ENCODE data around the gene APLN. TPM values are rescaled to one million over a fixed set of nuclear protein-coding genes. Genes with fewer than 3 reads are reported as not detected.

The APLN gene
- total and polyA plus RNA-seq, 2 experiments from 2014 or later, result 0.43 to 1.1 TPM

DNA sequence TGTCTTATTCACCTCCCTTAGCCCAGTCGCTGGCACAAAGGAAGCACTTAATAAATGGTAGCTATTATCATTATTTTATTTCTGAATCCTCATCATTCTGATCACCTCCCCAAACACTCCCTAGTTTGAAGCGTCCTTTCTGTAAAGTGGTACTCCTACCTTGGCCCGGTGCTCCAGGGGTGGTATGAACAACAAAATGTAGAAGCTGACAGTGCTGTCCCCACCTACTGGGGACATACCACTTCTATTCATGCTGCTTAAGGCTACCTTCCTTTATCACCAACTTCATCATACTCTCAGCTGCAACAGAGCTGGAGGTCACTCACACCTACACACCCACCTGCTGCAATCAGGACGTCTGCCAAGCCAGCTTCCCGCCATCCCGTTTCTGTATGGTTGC, 40.8 kb upstream of the APLN start:
- in situ Hi-C loops (cut with MboI), result no loop called here
- no peak overlapping the region for H3K4me3 ChIP-seq
- WGBS, 2 experiments (ENCODE audit: low coverage in 1 of 2, low lambda C conversion rate in 2 of 2, missing lambda C conversion rate in 2 of 2), result 71 to 82% methylated on average over 4 to 6 of the region's 6 CpGs

DNA sequence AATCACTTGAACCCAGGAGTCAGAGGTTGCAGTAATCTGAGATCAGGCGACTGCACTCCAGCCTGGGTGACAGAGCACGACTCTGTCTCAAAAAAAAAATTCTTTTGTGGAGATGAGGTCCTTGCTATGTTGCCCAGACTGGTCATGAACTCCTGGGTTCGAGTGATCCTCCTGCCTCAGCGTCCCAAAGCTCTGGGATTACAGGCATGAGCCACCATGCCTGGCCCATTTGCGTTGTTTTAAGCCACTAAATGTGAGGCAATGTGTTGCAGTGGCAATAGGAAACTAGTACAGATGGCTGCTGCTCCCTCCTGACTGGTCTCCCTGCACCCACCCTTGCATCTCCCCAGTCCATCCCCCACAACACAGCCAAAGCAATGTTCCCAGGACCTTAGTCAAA, 40.0 kb upstream of the APLN start:
- H3K9me3 ChIP-seq (ENCODE audit: low read depth), result no peaks in the 10 kb centered on the region
- H3F3A ChIP-seq (ENCODE audit: insufficient read depth), result no peaks in the 10 kb centered on the region
- no peaks in the 10 kb centered on the region for H3K4me1 ChIP-seq (ENCODE audit: insufficient read depth)
- 74 to 90% methylated on average over 5 of the region's 5 CpGs for WGBS, 2 experiments (ENCODE audit: low coverage in 1 of 2, low lambda C conversion rate in 2 of 2, missing lambda C conversion rate in 2 of 2)
- no peak overlapping the region for H3K27ac ChIP-seq
- H3K9ac ChIP-seq, result no peak overlapping the region
- no peak overlapping the region for H3K4me2 ChIP-seq (ENCODE audit: unreplicated experiment)
- no peaks in the 10 kb centered on the region for H3K9me2 ChIP-seq (ENCODE audit: insufficient read depth)
- H3K79me2 ChIP-seq (ENCODE audit: insufficient read depth), result no peaks in the 10 kb centered on the region
- H3K4me3 ChIP-seq, result no peak overlapping the region
- in situ Hi-C loops (cut with MboI), result no loop called here
- no peak overlapping the region for H2AFZ ChIP-seq
- H4K20me1 ChIP-seq (ENCODE audit: insufficient read depth), result no peaks in the 10 kb centered on the region
- DNase-seq, result no peak
- H3K36me3 ChIP-seq (ENCODE audit: low read depth), result no peaks in the 10 kb centered on the region
- H3K27me3 ChIP-seq (replicated peaks; ENCODE audit: insufficient read depth), result no peaks in the 10 kb centered on the region
- TF ChIP-seq EZH2 (IDR thresholded peaks at IDR 0.05; ENCODE audit: insufficient read depth, poor library complexity, severe bottlenecking) (no peak), EZH2phosphoT487 (IDR thresholded peaks at IDR 0.05; ENCODE audit: insufficient read depth, low read depth) (no peak)

More for the DNA sequence above, 40.8 kb upstream of the APLN start:
- Histone ChIP-seq H2AFZ (no peak overlapping the region), H3F3A (ENCODE audit: insufficient read depth) (no peaks in the 10 kb centered on the region), H3K9ac (no peak overlapping the region), H3K36me3 (ENCODE audit: low read depth) (no peaks in the 10 kb centered on the region), H3K27ac (no peak overlapping the region), H3K4me1 (ENCODE audit: insufficient read depth) (no peaks in the 10 kb centered on the region), H3K4me2 (ENCODE audit: unreplicated experiment) (no peak overlapping the region), H4K20me1 (ENCODE audit: insufficient read depth) (no peaks in the 10 kb centered on the region), H3K27me3 (replicated peaks; ENCODE audit: insufficient read depth) (no peaks in the 10 kb centered on the region), H3K9me2 (ENCODE audit: insufficient read depth) (no peaks in the 10 kb centered on the region), H3K79me2 (ENCODE audit: insufficient read depth) (no peaks in the 10 kb centered on the region), H3K9me3 (ENCODE audit: low read depth) (no peaks in the 10 kb centered on the region)
- TF ChIP-seq EZH2 (IDR thresholded peaks at IDR 0.05; ENCODE audit: insufficient read depth, poor library complexity, severe bottlenecking), result no peak
- no peak for TF ChIP-seq EZH2phosphoT487 (IDR thresholded peaks at IDR 0.05; ENCODE audit: insufficient read depth, low read depth)
- no peak for DNase-seq

- Histone ChIP-seq H3K79me2 (ENCODE audit: insufficient read depth) (no peaks in the 10 kb centered on the region), H3K4me1 (ENCODE audit: insufficient read depth) (no peaks in the 10 kb centered on the region), H3K4me3 (no peak overlapping the region), H2AFZ (no peak overlapping the region), H3F3A (ENCODE audit: insufficient read depth) (no peaks in the 10 kb centered on the region), H3K4me2 (ENCODE audit: unreplicated experiment) (no peak overlapping the region), H3K9me2 (ENCODE audit: insufficient read depth) (no peaks in the 10 kb centered on the region), H4K20me1 (ENCODE audit: insufficient read depth) (no peaks in the 10 kb centered on the region), H3K27ac (no peak overlapping the region), H3K9ac (no peak overlapping the region), H3K9me3 (ENCODE audit: low read depth) (no peaks in the 10 kb centered on the region), H3K36me3 (ENCODE audit: low read depth) (no peaks in the 10 kb centered on the region), H3K27me3 (replicated peaks; ENCODE audit: insufficient read depth) (no peaks in the 10 kb centered on the region)
- no peak for TF ChIP-seq EZH2phosphoT487 (IDR thresholded peaks at IDR 0.05; ENCODE audit: insufficient read depth, low read depth)
- TF ChIP-seq EZH2 (IDR thresholded peaks at IDR 0.05; ENCODE audit: insufficient read depth, poor library complexity, severe bottlenecking), result no peak
- DNase-seq, result no peak
- WGBS, 2 experiments (ENCODE audit: low coverage in 1 of 2, low lambda C conversion rate in 2 of 2, missing lambda C conversion rate in 2 of 2), result 83 to 86% methylated on average over 3 of the region's 3 CpGs
- in situ Hi-C loops (cut with MboI), result no loop called here
Observed at GRCh38 chrX:129693354-129693753, 38.6 kb upstream of the APLN start.

GRCh38 chrX:129690435-129690834, 35.7 kb upstream of the APLN start:
- Histone ChIP-seq H2AFZ (no peak overlapping the region), H3K79me2 (ENCODE audit: insufficient read depth) (no peaks in the 10 kb centered on the region), H3K27me3 (replicated peaks; ENCODE audit: insufficient read depth) (no peaks in the 10 kb centered on the region), H3K9me3 (ENCODE audit: low read depth) (no peaks in the 10 kb centered on the region), H3K9ac (no peak overlapping the region), H3K9me2 (ENCODE audit: insufficient read depth) (no peaks in the 10 kb centered on the region), H4K20me1 (ENCODE audit: insufficient read depth) (no peaks in the 10 kb centered on the region), H3K27ac (no peak overlapping the region), H3K4me1 (ENCODE audit: insufficient read depth) (0 out of 2 replicates have a peak, but pooled peaks cover 3% of the 10 kb centered on the region), H3F3A (ENCODE audit: insufficient read depth) (no peaks in the 10 kb centered on the region), H3K4me3 (no peak overlapping the region), H3K4me2 (ENCODE audit: unreplicated experiment) (no peak overlapping the region), H3K36me3 (ENCODE audit: low read depth) (no peaks in the 10 kb centered on the region)
- DNase-seq, result peak; percentile 9
- in situ Hi-C loops (cut with MboI), result no loop called here
- WGBS, 2 experiments (ENCODE audit: low coverage in 1 of 2, low lambda C conversion rate in 2 of 2, missing lambda C conversion rate in 2 of 2), result 8 to 11% methylated on average over 8 of the region's 10 CpGs
- TF ChIP-seq EZH2phosphoT487 (IDR thresholded peaks at IDR 0.05; ENCODE audit: insufficient read depth, low read depth), result no peak
- TF ChIP-seq EZH2 (IDR thresholded peaks at IDR 0.05; ENCODE audit: insufficient read depth, poor library complexity, severe bottlenecking), result no peak

- H4K20me1 ChIP-seq (ENCODE audit: insufficient read depth), result no peaks in the 10 kb centered on the region
- H3K27me3 ChIP-seq (replicated peaks; ENCODE audit: insufficient read depth), result no peaks in the 10 kb centered on the region
- H3K9ac ChIP-seq, result no peak overlapping the region
- no peaks in the 10 kb centered on the region for H3K9me3 ChIP-seq (ENCODE audit: low read depth)
- H3K4me2 ChIP-seq (ENCODE audit: unreplicated experiment), result no peak overlapping the region
- H2AFZ ChIP-seq, result no peak overlapping the region
- DNase-seq, result no peak
- no peaks in the 10 kb centered on the region for H3F3A ChIP-seq (ENCODE audit: insufficient read depth)
- 86 to 100% methylated on average over 3 to 5 of the region's 5 CpGs for WGBS, 2 experiments (ENCODE audit: low coverage in 1 of 2, low lambda C conversion rate in 2 of 2, missing lambda C conversion rate in 2 of 2)
- H3K4me1 ChIP-seq (ENCODE audit: insufficient read depth), result 0 out of 2 replicates have a peak, but pooled peaks cover 3% of the 10 kb centered on the region
- TF ChIP-seq EZH2 (IDR thresholded peaks at IDR 0.05; ENCODE audit: insufficient read depth, poor library complexity, severe bottlenecking) (no peak), EZH2phosphoT487 (IDR thresholded peaks at IDR 0.05; ENCODE audit: insufficient read depth, low read depth) (no peak)
- H3K27ac ChIP-seq, result no peak overlapping the region
- H3K36me3 ChIP-seq (ENCODE audit: low read depth), result no peaks in the 10 kb centered on the region
- H3K79me2 ChIP-seq (ENCODE audit: insufficient read depth), result no peaks in the 10 kb centered on the region
- in situ Hi-C loops (cut with MboI), result no loop called here
- no peak overlapping the region for H3K4me3 ChIP-seq
- no peaks in the 10 kb centered on the region for H3K9me2 ChIP-seq (ENCODE audit: insufficient read depth)
Observed at GRCh38 chrX:129689796-129690195, 35.0 kb upstream of the APLN start.

Data from GM23248 (cell line).